PC-9 (cell line): ENCODE results near the gene ZSWIM9. TPM values are rescaled to one million over a fixed set of nuclear protein-coding genes. Genes with fewer than 3 reads are reported as not detected.

Source experiments
- BruUV-seq: library from RNA; stranded (reverse); fragments of 400-500 nt; replicated peaks from 2 replicates; lab custom pipeline; 2021; lab: Mats Ljungman, UMichigan
- CTCF ChIA-PET: fragments of 300-600 bp; sonication (Branson Sonifier 250); formaldehyde crosslinking; loops from one replicate; lab custom pipeline; 2022; ENCODE audit warnings: antibody characterized with exemption; lab: Charles Lee
- POLR2A ChIA-PET: fragments of 300-600 bp; sonication (Branson Sonifier 250); formaldehyde crosslinking; loops from one replicate; lab custom pipeline; 2022; ENCODE audit warnings: antibody characterized with exemption; ENCODE audit not compliant: unreplicated experiment; lab: Charles Lee
- DNase-seq, 2 experiments: peaks; one replicate each; pipeline versions ENCODE4 v3.0.0 to v3.0.0-alpha.2; 2015 to 2022; ENCODE audit warnings: mixed read lengths in 1 of 2
- H2AFZ ChIP-seq: fragments of 200-600 bp; sonication (generic); 2 replicates; pipeline ENCODE4 v1.8.1; 2017; ENCODE audit warnings: antibody characterized with exemption
- H3F3A ChIP-seq: fragments of 200-600 bp; sonication (generic); 2 replicates; pipeline ENCODE4 v1.8.1; 2017; ENCODE audit warnings: antibody characterized with exemption, mild to moderate bottlenecking, low read depth; ENCODE audit not compliant: insufficient read depth
- H3K27ac ChIP-seq: fragments of 200-600 bp; sonication (generic); 2 replicates; pipeline ENCODE4 v1.6.1; 2016; ENCODE audit warnings: mixed run types
- H3K27me3 ChIP-seq: fragments of 200-600 bp; sonication (generic); 2 replicates; pipeline ENCODE4 v1.6.1; 2016; ENCODE audit warnings: low read depth, mixed run types; ENCODE audit not compliant: insufficient read depth
- H3K36me3 ChIP-seq: fragments of 200-600 bp; sonication (generic); 2 replicates; pipeline ENCODE4 v1.6.1; 2016; ENCODE audit warnings: low read depth, mixed run types
- H3K4me1 ChIP-seq: fragments of 200-600 bp; sonication (generic); replicated peaks from 2 replicates; pipeline ENCODE4 v1.6.1; 2016; ENCODE audit warnings: mixed run types; ENCODE audit not compliant: insufficient read depth
- H3K4me2 ChIP-seq: fragments of 200-600 bp; sonication (generic); 2 replicates; pipeline ENCODE4 v1.6.1; 2017; ENCODE audit warnings: mixed run types
- H3K4me3 ChIP-seq: fragments of 200-600 bp; sonication (generic); 2 replicates; pipeline ENCODE4 v1.6.1; 2016; ENCODE audit warnings: mixed run types
- H3K79me2 ChIP-seq: fragments of 200-600 bp; sonication (generic); 2 replicates; pipeline ENCODE4 v1.6.1; 2017; ENCODE audit warnings: low read depth, mixed run types
- H3K9me2 ChIP-seq: fragments of 200-600 bp; sonication (generic); 2 replicates; pipeline ENCODE4 v1.8.1; 2017; ENCODE audit warnings: mild to moderate bottlenecking; ENCODE audit not compliant: insufficient read depth
- H3K9me3 ChIP-seq: fragments of 200-600 bp; sonication (generic); 2 replicates; pipeline ENCODE4 v1.8.1; 2016; ENCODE audit warnings: low read depth; ENCODE audit not compliant: insufficient read depth
- H4K20me1 ChIP-seq: fragments of 200-600 bp; sonication (generic); 2 replicates; pipeline ENCODE4 v1.8.1; 2017; ENCODE audit not compliant: insufficient read depth
- CTCF ChIP-seq: fragments of 200-600 bp; sonication (generic); conservative IDR thresholded peaks from 2 replicates; pipeline ENCODE4 v1.6.1; 2017; ENCODE audit warnings: mixed run types, antibody characterized with exemption, mild to moderate bottlenecking, moderate library complexity
- EZH2 ChIP-seq: fragments of 200-600 bp; sonication (generic); IDR thresholded peaks from 2 replicates; pipeline ENCODE4 v1.8.0; 2017; ENCODE audit warnings: antibody characterized with exemption, low read depth
- intact Hi-C: fragments of 100-400 bp; cut with micrococcal nuclease; formaldehyde crosslinking; loops from one replicate; pipeline ENCODE4 v1.10.0; 2022; ENCODE audit not compliant: unreplicated experiment
- total RNA-seq: library from RNA; stranded (reverse); gene quantifications from 2 replicates; pipeline ENCODE4 v1.2.3, GENCODE V29; 2021

The ZSWIM9 gene
- total RNA-seq, 1 experiment from 2014 or later: 8.3 TPM

- Histone ChIP-seq H3K36me3 (no peaks in the 10 kb centered on the region), H2AFZ (no peak overlapping the region), H3K27me3 (no peaks in the 10 kb centered on the region), H3F3A (peaks cover 9% of the 10 kb centered on the region; the same call in 1 of the 2 replicates), H3K4me2 (no peak overlapping the region), H3K79me2 (no peaks in the 10 kb centered on the region), H3K27ac (no peak overlapping the region), H4K20me1 (0 out of 2 replicates have a peak, but pooled peaks cover 6% of the 10 kb centered on the region), H3K9me3 (no peaks in the 10 kb centered on the region), H3K9me2 (no peaks in the 10 kb centered on the region), H3K4me3 (no peak overlapping the region), H3K4me1 (no peaks in the 10 kb centered on the region)
- DNase-seq: no peak
- intact Hi-C loops: no loop called here
- BruUV-seq: no TSS peak
- ChIA-PET CTCF (no interaction called here), POLR2A (no interaction called here)
- TF ChIP-seq CTCF: no peak
- no peak for TF ChIP-seq EZH2
Measured at GRCh38 chr19:48194844-48195830, 24.7 kb downstream of the ZSWIM9 start.

DNA sequence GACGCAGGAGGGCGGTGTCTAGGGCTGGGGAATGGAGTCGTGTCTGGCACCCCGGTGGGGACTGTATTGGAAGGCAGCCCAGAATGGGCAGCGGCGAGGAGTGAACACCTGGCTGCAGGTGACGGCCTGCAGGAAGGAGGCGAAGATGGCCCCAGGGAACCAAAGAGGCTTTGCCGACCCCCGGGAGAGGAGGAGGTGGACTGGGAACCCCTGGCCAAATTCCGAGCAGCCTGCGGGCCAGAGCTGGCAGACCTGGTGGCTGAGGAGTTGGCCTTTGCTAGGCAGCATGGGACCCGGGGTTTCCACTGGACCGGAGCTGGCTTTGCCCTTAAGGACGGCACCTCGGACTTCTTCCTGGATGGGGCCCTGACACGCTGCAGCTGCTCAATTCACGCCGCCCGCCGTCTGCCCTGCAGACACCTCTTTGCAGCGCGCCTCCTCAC, 25.9 kb downstream of the ZSWIM9 start:
- Histone ChIP-seq H3K27me3 (no peaks in the 10 kb centered on the region), H3K4me2 (no peak overlapping the region), H2AFZ (no peak overlapping the region), H3K9me3 (no peaks in the 10 kb centered on the region), H3K79me2 (no peaks in the 10 kb centered on the region), H3F3A (peaks cover 9% of the 10 kb centered on the region; the same call in 1 of the 2 replicates), H3K9me2 (no peaks in the 10 kb centered on the region), H3K36me3 (no peaks in the 10 kb centered on the region), H4K20me1 (0 out of 2 replicates have a peak, but pooled peaks cover 6% of the 10 kb centered on the region), H3K4me1 (no peaks in the 10 kb centered on the region), H3K4me3 (no peak overlapping the region), H3K27ac (no peak overlapping the region)
- intact Hi-C loops: no loop called here
- no peak for DNase-seq
- ChIA-PET POLR2A (no interaction called here), CTCF (interaction anchor here (0.7 kb wide), 1 partner anchor 124 kb away, joined by 13 read pairs; no protein-coding TSS in a partner anchor)
- TF ChIP-seq EZH2 (no peak), CTCF (no peak)
- no TSS peak for BruUV-seq

DNA sequence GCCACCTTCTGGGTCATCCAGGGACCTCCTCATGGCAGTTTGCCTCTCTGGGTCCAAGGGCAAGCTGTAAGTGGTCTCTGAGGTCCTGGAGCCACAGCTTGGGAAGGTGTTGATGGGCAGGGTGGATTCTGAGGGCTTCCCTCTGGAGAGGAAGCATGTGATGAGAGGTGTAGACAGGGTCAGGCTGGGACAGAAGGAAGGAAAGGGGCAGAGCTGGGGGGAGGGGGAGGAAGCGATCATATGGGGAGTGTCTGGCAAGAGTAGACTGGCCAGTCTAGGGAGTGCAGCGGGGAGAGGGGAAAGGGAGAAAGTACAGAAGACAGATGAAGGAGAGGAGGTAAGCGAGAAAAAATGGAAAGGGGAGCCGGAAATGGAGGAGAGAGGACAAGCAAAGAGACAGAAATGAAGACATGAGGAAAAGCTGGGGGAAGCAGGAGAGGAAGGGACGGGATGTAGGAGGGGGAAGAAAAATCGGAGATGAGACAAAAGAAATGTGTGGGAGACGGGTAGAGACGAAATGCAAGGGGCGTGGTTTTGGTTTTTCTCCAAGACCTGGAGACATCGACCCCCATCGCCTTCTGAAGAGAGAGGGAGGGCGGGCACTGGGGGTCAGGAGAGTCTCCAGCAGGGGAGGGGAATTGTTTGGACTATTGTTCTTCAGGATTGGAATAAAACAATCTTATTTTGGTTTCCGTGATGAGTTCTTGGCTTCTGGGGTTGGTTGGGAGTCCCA, 26.6 kb downstream of the ZSWIM9 start:
- Histone ChIP-seq H2AFZ (no peak overlapping the region), H3K9me3 (no peaks in the 10 kb centered on the region), H3K4me1 (no peaks in the 10 kb centered on the region), H3K4me3 (no peak overlapping the region), H3K27ac (no peak overlapping the region), H3K27me3 (no peaks in the 10 kb centered on the region), H3K36me3 (no peaks in the 10 kb centered on the region), H3K9me2 (no peaks in the 10 kb centered on the region), H4K20me1 (0 out of 2 replicates have a peak, but pooled peaks cover 6% of the 10 kb centered on the region), H3F3A (peaks cover 9% of the 10 kb centered on the region; the same call in 1 of the 2 replicates), H3K79me2 (no peaks in the 10 kb centered on the region), H3K4me2 (no peak overlapping the region)
- TF ChIP-seq CTCF (no peak), EZH2 (no peak)
- BruUV-seq: no TSS peak
- ChIA-PET POLR2A (no interaction called here), CTCF (interaction anchor here (0.6 to 0.7 kb wide), 4 partner anchors 123 to 310 kb away, joined by 3 to 13 read pairs (median 4); no protein-coding TSS in a partner anchor)
- intact Hi-C loops: no loop called here
- no peak for DNase-seq
